Retina (tissue), 1 donor: ENCODE data around the gene FER1L5.
"Not testable (repeated sequence)": the region's sequence is repeated elsewhere in the genome, so short reads cannot be mapped to it uniquely, and the experiment has no call there.

ENCODE experiments used
- DNase-seq: peaks from one replicate; pipeline ENCODE4 v3.0.0-alpha.2; 2016

FER1L5 gene

DNA sequence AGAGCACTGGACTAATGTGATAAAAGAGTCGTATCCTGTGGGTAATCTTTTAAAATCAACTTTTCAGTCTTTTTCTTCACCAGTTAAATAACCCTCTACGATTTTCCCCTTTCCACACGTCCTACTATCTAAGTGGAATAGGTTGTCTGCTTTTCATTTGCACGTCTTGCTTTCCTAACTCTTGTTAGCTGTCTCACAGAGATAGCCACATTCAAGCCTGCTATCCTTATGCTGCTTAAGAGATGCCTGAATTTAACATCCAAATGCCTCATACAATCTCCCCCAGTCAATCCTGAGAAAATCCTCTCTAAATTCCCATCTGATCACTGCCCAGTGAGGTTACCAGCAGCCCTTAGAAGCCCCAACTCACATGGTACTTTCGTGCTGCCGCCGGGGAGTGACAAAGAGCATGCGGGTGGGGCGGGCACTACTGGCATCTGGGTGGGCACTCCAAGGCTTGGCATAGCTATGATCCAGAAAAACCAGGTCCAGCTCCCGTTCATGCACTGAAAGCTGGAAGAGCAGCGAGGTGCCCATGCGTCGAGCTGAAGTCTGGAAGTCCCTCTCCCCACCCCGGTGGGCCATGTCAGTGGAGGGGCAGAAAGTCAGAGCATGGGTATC is 5.9 kb upstream of the FER1L5 start:
- no peak for DNase-seq

DNA sequence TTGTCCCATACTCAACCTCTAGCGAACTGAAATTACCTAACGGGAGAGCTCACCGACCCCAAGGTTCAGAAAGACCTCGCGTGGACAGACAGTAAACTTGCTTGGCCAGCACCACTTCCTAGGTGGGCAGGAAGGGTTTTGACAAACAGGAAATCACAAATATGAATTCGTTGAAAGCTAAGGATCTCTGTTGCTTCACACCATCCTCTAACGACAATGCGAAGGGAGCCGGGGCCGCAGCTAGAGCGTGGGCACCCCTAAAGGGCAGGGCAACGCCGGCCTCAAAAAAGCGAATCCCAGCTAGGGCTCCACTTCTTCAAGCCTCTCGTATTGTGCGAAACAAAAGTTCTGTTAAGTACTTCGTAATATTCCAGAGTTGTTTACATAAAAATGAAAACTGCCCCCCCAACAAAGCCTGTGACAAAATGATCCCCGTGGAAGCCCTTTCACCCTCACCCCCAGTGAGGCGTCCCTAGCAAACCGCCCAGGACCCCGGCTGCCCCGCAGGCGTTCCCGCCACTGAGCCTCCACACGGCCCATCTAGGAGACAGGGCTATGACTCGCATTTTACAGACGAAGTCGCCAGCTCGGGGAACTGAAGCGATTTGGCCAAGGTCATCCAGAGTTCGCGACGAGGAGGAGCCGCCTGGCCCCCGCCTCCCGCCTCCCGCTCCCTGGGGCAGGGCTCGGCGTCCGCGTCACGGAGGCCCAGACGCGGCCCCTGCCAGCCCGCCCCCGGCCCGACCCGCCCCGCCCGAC is 5.0 kb upstream of the FER1L5 start:
- no peak for DNase-seq

DNA sequence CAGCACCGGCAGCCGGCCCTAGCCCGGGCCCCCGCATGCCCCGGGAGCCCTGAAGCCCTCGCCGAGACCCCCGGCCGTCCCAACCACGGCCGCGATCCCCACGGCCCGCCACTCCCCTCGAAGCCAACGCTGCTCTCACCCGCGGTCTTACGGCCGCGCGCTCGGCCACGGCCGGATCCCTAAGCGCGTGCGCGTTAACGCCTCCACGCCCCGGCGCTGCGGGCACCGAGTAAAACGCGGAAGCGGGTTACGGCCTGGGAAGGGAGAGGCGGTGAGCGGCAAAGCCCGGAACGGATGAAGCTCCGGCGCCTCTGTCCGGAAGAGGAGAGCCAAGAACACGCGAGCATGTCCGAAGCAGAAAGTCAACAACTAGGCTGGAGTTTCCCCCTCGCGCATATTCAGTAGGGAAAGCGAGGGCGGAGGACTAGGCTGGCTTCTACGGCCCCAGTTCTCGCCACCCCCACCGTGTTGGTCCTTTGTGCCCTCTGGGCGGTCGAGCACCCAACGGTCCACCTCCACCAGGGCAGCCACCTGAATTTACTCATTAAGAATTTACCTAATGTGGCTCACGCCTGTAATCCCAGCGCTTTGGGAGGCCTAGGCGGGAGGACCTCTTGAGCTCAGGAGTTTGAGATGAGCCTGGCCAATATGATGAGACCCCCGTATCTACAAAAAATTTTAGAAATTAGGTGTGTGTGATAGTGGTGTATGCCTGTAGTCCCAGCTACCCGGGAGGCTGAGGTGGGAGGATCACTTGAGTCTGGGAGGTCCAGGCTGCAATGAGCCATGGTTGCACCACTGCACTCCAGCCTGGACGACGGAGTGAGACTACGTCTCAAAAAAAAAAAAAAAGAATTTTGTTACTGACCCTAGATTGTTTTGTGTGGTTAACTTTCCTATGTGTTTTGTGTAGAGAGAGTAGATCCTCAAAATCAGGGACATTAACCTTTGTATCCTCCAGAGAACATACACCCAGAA is 4.1 kb upstream of the FER1L5 start, which contains the start of gene KANSL3:
KANSL3 (minus strand) TSS at position 169 of the 978 bp plus-strand sequence. CDS start 1,177 bp downstream, outside the sequence.
- peak; percentile 99 for DNase-seq

DNA sequence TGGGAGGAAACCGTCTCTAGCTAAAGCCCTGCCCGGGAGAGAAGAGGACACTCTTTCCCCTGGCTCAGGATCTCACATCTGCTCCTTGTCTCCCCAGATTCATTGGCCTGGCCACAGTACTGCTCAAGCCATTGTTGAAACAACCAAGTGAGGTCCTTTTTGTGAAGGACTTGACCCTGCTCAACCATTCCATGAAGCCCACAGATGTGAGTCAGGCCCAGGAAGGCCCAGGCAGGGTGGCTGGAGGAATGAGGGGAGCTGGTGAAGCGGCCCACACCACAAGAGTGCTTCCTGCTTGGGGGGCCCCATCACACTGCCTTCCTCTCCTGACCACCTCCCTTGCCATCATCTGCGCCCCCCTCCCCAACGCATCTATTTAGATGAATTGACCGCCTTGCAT is 5.1 kb downstream of the FER1L5 start:
- DNase-seq, result no peak

DNA sequence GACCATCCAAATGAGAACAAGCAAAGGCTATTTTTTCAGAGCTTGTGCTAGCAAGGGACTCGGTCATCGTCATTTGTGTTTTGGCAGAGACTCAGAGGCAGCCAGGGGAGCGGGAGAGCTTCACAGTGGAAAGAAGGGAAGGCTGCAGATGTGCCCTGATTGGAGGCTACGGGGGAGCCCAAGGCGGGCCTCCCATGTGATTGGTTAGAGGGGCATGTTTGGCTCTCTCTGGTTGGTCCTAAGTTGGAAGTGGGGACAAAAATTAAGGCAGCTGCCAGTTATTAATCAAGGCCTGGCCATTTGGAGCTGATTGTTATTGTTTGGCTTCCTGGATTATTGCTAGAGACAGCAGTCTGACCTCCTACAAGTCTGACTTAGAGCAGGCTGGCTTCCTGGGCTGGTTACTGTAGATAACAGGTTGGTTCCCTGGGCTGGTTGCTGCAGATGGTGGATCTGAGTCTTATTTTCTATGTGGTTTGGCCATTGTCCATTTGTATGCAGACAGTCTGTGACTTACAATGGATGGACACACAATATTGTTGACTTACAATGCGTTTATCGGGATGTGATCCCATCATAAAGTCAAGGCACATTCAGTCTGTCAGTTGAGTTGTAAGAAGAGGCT is 5.9 kb downstream of the FER1L5 start:
- no peak for DNase-seq

DNA sequence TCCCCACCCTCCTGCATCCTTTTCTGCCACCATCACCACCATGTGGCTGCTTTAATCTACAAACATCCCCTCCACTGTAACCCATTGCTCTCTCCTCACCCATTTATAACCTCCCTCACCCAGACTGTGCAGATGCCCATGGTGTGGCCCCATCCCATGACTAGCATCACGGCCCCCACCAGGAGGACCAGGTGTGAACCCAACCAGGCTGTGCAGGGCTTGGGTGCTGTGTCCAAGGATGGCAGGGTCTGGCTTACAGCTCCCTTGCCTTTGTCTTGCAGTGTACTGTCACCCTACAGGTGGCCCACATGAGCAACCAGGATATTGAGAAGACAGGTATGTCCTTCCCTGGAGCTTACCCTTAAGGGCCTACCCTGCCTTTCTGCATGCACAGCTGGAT is 6.8 kb downstream of the FER1L5 start:
- DNase-seq, result no peak

DNA sequence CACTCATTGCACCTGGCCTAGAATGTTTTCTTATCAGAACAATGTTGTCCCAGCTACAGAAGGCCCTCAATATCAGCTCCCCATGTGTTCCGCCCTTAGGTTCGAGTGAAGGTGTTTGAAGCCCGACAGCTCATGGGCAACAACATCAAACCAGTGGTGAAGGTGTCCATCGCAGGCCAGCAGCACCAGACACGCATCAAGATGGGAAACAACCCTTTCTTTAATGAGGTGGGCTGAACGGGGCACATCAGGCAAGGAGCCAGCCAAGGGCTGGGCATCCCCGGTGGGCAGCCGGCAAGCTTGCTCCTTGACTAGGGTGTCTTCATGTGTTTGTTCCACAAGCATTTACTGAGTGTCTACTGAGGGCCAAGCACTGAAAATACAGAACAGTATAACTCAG is 9.2 kb downstream of the FER1L5 start:
- DNase-seq, result no peak

DNA sequence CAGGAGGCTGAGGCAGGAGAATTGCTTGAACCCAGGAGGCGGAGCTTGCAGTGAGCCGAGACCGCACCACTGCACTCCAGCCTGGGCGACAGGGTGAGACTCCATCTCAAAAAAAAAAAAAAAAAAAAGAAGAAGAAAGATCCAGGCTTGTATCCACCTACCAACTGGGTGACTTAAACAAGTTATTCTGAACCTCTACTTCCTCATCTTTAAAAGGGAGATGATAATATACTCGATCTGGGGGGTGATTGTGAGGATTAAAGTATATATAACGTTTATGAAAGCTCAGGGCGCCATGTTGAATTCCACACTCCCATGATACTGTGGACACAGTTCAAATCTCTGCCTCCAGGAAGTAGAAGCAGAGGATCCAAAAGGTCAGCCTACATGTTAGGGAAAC is 12.2 kb downstream of the FER1L5 start:
- not testable (repeated sequence) for DNase-seq

DNA sequence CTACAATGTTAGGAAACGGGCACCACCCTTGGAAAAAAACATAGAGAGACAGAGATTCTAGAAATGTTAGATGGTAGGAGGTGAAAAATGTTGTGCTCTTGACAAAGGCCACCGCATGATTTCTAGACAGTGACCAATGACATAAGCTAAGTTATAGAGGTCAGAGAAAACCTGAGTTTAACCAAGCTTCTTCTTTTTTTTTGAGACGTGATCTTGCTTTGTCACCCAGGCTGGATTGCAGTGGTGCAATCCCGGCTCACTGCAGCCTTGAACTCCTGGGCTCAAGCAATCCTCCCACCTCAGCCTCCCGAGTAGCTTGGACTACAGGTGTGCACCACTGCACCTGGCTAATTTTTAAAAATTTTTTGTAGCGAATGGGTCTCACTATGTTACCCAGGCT is 13.0 kb downstream of the FER1L5 start:
- no peak for DNase-seq

DNA sequence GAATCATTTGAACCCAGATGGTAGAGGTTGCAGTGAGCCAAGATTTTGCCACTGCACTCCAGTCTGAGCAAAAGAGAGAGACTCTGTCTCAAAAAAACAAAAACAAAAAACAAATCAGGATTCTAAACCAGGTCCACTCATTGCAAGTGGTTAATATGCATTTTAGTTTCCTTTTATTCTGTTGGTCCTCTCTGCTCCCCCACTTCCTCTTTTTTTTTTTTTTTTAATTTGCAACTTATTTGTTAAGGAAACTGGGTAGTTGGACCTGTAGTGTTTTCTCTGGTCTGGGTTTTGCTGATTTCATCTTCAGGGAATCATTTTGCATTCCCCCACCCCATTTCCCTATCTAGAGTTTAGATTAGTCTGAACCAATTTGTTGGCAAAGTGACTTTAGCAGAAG is 14.0 kb downstream of the FER1L5 start:
- DNase-seq, result no peak

DNA sequence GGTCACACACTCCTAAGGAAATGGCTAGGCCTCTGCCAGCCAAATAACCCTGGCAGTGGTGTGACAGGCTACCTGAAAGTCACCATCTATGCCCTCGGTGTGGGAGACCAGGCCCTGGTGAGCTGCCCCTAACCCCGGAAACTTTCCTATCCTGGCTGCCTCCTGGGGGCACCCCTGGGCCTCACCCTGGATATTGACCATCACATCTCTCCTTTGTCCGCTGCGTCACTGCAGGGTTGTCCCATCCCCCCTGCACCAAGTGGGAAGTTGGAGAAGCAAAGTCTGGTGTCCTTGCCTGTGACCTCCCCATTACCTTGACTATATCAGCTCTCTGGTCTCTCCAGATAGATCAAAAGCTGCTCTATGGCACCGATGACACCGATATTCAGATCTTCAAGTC is 18.8 kb downstream of the FER1L5 start:
- no peak for DNase-seq

DNA sequence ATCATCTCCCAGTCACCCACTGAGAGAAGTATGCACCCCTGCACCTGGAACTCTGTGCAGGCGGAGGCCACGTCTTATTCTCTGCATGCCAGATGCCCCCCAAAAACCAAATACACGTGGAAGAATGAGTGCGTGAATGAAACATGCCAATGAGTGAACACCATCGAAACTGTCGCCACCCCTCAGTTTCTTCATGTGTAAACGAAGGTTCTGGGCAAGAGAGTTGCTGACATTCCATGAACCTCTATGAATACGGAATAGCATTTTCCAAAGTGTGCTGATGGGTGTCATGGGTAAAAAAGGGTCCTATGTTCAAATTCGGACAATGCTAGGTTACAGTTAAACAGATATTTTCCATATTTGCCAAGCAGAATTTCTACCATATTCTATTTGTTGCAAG is 19.8 kb downstream of the FER1L5 start:
- DNase-seq, result no peak

DNA sequence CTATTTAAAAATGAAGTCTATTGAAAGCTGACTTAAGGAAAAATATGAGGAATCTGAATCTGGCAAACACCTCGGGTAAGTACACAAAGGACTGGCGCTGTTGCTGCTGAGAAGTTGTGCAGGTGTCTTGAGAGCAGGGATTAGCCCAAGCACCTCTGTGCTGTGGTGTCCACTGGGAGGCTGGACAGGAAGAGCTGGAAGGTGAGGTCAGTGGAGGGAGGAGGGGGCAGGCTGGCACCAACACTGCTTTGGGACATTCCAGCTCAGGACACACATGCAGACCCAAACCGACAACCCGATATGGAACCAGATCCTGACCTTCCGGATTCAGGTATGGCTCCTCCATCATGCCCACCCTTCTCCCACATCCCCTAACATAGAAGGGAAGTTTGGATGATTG is 20.6 kb downstream of the FER1L5 start:
- no peak for DNase-seq

DNA sequence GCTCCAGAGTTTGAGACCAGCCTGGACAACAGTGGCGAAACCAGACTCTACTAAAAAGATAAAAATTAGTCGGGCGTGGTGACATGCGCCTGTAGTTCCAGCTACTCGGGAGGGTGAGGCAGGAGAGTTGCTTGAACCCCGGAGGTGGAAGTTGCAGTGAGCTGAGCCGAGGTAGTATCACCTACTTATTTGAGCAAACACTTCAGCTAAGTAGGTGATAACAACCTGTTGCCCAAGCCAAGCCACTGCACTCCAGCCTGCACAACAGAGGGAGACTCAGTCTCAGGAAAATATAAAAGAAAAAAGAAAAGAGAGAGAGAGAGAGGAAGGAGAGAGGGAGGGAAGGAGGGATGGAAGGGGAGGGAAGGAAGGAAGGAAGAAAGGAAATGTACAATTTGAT is 21.3 kb downstream of the FER1L5 start:
- DNase-seq, result no peak

DNA sequence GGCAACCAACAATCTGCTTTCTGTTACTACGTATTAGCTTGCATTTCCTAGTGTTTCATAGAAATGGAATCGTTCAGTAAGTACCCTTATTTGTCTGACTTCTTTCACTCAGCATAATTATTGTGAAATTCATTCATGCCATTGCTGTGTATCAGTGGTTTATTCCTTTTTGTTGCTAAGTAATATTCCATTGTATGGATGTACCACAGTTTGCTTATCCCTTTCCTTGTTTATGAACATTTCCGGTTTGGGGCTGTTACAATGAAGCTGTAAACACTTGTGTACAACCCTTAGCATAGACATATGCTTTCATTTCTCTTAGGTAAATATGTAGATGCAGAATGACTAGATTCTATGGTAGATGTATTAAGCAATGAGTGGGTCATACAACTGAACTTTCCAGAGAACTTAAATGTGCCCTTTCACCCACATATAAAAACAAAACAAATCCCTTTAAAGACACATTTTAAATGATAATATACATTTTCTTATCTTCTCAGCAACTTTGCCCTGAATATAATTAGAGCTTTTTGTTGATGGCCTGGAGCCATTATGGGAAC is 21.9 kb downstream of the FER1L5 start:
- DNase-seq, result no peak

DNA sequence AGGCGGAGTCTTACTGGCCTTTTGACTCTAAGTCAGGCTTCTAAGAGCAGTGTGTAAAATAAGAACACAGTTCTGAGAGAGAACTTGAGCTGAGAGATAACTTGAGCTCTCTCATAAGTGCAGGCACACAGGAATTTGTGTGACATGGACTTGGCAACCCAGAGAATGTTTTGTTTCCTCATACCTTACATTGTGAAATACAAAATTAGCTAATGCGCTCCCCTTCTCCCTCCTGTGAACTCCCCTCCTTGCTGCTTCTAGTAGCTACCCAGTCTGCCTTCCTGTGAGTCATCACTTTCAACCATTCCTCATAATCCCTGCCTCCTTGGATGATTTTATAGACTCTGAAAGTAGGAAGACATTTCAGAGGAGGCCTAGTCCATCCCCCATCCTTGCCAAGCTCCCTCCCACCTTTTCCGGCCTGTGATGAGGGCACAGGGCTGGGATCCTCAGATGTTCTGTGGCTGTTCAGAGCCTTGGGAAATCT is 22.6 kb downstream of the FER1L5 start:
- DNase-seq, result no peak

DNA sequence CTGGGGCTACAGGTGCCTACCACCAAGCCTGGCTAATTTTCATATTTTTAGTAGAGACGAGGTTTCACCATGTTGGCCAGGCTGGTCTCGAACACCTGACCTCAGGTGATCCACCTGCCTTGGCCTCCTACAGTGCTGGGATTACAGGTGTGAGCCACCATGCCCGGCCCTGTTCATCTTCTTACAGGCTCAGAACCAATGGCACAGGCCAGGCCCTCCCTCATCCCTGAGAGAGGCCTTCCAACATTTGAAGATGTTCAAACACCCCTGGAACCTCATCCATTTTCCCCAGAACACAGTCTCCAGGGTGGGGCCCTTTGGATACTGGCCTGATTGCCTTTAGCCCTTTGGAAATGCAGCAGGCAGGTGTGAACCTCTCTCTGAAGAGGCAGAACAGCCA is 23.2 kb downstream of the FER1L5 start:
- not testable (repeated sequence) for DNase-seq

DNA sequence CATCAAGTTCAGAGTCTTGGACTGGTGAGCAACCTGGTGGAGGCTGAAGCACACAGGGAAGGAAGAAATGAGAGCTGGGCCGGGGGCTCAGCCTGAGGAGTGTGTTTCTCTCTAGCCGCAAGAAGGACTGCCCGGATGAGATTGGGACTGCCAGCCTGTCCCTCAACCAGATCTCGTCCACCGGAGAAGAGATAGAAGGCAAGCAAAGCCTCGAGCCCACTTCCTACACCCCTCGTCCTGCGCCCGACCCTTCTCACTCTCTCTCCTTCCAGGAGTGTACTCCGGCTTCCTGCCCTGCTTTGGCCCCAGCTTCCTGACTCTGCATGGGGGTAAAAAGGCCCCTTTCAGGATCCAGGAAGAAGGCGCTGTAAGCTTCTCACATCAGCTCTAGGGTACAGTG is 26.2 kb downstream of the FER1L5 start:
- no peak for DNase-seq

DNA sequence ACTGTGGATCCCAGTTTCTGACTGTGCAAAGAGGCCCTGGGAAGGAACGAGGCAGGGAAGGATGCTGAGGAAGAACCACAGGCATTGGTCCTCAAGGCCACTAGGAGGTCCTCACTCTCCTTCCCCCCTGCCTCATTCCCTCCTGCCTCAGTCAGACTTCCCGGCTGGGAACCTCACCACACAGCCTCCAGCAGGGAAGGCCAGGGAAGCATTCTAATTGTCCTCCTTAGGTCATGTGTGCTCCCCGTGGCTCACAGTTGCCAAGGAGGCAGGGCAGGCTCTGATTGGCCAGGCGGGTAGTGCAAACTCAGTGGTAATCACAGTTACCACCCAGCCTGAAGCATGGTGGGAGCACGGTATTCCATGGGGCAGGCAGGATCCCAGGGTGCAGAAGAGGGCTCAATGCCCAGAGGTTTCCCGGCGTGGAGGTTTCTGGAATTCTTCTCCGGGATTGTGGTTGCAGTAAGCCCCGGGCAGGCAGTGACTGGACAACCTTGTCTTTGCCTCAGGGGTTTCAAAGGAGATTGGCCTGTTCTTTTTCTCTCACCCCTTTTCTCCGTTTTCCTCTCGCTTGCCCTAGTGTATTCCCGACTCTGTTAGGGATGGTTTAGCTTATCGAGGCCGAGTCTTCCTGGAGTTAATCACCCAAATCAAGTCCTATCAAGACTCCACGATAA is 27.1 kb downstream of the FER1L5 start:
- DNase-seq, result no peak

DNA sequence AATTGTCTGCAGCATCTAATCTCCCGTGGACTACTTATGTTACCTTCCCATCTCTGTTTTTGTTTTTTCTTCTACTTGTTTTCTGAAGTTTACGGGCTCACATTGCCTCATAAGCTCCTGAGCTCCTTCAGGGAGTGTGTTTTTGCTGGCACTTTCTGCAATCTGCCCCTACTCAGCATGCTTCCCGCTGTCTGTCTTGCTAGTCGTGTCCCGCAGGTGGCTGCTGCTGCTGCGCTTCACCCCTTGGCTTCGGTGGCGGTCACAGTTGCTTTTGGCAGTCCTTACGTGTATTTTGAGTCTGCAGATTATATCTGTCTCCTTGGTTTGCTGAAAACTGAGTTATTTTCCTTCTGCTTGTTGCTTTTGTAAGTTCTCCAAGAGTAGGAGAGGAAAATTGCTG is 37.3 kb downstream of the FER1L5 start:
- no peak for DNase-seq

DNA sequence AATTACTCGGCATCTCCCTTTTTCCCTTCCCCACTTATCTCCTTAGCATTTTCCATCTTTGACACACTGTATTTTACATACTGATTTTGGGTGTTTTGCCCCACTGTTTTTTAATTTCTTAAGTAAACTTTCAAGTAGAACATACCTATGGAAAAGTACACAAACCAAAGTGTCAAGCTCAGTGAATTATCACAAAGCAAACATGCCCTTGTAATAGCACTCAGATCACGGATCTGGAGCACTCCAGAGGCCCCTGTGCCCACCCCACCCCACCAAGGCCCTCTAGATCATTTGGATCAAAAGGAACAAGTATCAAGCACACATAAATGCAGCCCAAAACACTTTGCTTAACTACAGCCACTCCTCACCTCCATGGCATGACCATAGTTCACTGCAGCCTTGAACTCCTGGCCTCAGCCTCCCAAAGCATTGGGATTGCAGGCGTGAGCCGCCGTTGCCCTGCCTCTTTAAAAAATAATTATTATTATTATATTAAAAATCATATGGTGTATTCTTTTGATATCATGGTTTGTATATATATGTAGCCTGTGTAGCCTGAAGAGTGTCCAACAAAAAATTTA is 38.1 kb downstream of the FER1L5 start:
- no peak for DNase-seq

DNA sequence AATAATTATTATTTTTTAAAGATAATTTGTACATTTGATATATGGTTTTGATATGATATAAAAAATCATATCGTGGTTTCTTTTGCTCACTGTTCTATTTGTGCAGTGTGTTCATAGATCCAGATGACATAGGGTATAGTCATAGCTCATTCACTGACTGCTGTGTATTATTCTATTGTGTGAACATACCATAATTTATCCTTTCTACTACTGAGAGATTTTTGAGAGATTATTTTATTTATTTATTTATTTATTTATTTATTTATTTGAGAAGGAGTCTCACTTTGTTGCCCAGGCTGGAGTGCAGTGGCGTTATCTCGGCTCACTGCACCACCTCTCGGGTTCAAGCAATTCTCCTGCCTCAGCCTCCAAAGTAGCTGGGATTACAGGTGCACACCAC is 39.0 kb downstream of the FER1L5 start:
- no peak for DNase-seq
